Activated CD4-positive, alpha-beta T cell treated with anti-CD3 and anti-CD28 coated beads for 48 hours (primary cell): Measurements from ENCODE around the gene ANKRD18B.
"Not testable (repeated sequence)": the region's sequence is repeated elsewhere in the genome, so short reads cannot be mapped to it uniquely, and the experiment has no call there.

Source experiments
- DNase-seq: peaks from one replicate; pipeline ENCODE4 v3.0.0-alpha.2; 2020

ANKRD18B gene

GRCh38 chr9:33614001-33614687, 90.1 kb downstream of the ANKRD18B start:
- DNase-seq = no peak

GRCh38 chr9:33618370-33618769, 94.3 kb downstream of the ANKRD18B start:
- not testable (repeated sequence) for DNase-seq

- DNase-seq = no peak
Observed at GRCh38 chr9:33619666-33620404, 95.8 kb downstream of the ANKRD18B start.

GRCh38 chr9:33620738-33621439, 96.8 kb downstream of the ANKRD18B start:
- DNase-seq = no peak
